ENCODE measurements around the gene WDR45B.
A peak's percentile ranks its signal among the peaks of the same experiment; 100 is the strongest.

WDR45B gene

DNA sequence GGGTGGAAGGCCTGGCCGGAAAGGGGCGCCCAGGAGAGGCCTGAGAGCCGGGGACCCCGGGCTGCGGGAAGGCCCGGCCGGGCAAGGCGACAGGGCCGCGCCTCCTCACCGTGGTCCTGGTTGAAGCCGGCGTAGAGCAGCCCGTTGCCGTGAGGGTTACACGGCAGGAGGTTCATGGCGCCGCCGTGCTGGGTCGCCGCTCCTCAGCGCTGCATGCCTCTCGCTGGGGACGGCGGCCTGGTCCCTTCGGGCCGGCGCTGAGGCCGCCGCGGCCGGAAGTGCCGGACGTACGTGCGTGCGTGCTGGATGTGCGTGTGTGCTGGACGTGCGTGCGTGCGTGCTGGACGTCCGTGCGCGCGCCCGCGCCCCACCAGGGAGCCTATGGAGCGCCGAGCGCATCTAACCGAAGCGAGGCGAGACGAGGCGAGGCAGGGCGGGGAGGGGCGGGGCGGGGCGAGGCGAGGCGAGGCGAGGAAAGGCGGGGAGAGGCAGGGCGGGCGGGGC is at the start of gene WDR45B:
Gene WDR45B, minus strand, starts transcription at position 280 of the 504 bp plus-strand sequence. Its CDS starts 104 bp downstream, at position 176.
- Histone ChIP-seq H3K4me1 (ENCODE audit: control insufficient read depth, insufficient read depth, low read length, unreplicated experiment) (peaks cover 4% of the 10 kb centered on the region), H3K4me3 (ENCODE audit: low read depth, low read length) (peak within 1 kb of the TSS; percentile 88), H2AFZ (ENCODE audit: low read length, unreplicated experiment) (peak within 1 kb of the TSS; percentile 61), H3K27me3 (ENCODE audit: insufficient read depth, low read length) (no peaks in the 10 kb centered on the region), H3K79me2 (ENCODE audit: control insufficient read depth, insufficient read depth, low read length, unreplicated experiment) (peaks cover 44% of the 10 kb centered on the region), H3K27ac (ENCODE audit: low read depth, low read length) (peak within 1 kb of the TSS; percentile 97), H3K36me3 (ENCODE audit: insufficient read depth, low read length) (peaks cover 11% of the 10 kb centered on the region; the same call in 1 of the 2 replicates)

DNA sequence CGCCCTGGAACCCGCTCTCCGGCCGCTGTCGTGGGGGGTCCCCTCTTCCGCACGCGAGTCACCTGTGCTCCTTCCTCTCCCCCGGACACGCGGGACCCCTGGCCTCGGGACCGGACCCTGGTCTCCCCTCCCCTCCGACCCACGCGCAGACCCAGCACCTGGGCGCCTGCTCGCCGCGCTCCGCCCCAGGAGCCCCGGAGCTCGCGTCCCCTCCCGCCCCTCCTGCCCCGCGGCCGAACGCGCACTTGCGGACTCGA is 49.5 kb upstream of the WDR45B start:
- Histone ChIP-seq H3K4me1 (ENCODE audit: control insufficient read depth, insufficient read depth, low read length, unreplicated experiment) (no peaks in the 10 kb centered on the region), H3K27me3 (ENCODE audit: insufficient read depth, low read length) (peaks cover 5% of the 10 kb centered on the region; the same call in 1 of the 2 replicates), H3K27ac (ENCODE audit: low read depth, low read length) (no peak overlapping the region), H3K79me2 (ENCODE audit: control insufficient read depth, insufficient read depth, low read length, unreplicated experiment) (no peaks in the 10 kb centered on the region), H2AFZ (ENCODE audit: low read length, unreplicated experiment) (peak overlapping the region; percentile 50), H3K36me3 (ENCODE audit: insufficient read depth, low read length) (no peaks in the 10 kb centered on the region), H3K4me3 (ENCODE audit: low read depth, low read length) (peak overlapping the region; percentile 87)

DNA sequence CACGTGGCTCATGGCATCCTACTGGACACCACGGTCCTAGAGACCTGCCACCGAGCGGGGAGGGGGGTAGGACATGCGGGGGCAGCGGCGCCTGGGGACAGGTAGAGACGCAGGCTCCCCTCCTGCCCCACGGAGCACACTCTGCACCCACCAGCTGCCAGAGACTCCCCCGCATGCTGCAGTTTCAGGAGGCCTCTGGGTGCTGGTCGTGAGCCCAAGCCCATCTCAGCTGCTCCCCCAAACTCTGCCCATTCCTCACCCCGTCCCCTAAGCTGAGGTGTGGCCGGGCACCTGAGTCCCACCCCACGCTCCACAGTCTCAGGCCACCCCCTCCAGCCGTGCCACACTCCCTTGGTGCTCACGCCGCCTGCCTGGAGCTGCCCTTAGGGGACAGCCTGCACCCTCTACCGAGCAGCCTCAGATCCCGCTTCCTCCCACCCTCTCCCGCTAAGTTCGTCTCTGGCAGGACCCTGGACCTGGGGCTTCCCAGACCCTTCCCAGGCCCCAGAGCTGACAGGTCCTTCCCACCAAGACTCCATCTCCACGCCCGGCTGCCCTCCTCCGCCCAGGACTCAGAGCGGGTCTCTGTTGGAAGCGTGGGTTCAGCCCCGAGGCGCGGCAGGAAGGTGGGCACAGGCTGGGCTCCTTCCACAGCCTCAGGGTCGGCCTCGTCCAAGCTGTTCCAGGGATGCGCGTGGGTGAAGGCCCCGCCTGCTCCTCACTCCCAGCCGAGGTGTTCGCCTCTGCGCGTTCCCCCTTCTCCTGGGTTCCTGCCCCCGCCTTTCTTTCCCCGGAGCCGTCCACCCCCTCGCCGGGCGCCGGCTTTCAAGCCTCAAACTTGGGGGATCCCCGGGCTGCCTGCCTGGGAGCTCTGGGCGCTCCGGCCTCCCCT is 48.9 kb upstream of the WDR45B start:
- no peaks in the 10 kb centered on the region for H3K4me1 ChIP-seq (ENCODE audit: control insufficient read depth, insufficient read depth, low read length, unreplicated experiment)
- no peaks in the 10 kb centered on the region for H3K79me2 ChIP-seq (ENCODE audit: control insufficient read depth, insufficient read depth, low read length, unreplicated experiment)
- H3K4me3 ChIP-seq (ENCODE audit: low read depth, low read length) = peak overlapping the region; percentile 87
- no peaks in the 10 kb centered on the region for H3K36me3 ChIP-seq (ENCODE audit: insufficient read depth, low read length)
- peaks cover 5% of the 10 kb centered on the region; the same call in 1 of the 2 replicates for H3K27me3 ChIP-seq (ENCODE audit: insufficient read depth, low read length)
- H2AFZ ChIP-seq (ENCODE audit: low read length, unreplicated experiment) = peak overlapping the region; percentile 50
- no peak overlapping the region for H3K27ac ChIP-seq (ENCODE audit: low read depth, low read length)

DNA sequence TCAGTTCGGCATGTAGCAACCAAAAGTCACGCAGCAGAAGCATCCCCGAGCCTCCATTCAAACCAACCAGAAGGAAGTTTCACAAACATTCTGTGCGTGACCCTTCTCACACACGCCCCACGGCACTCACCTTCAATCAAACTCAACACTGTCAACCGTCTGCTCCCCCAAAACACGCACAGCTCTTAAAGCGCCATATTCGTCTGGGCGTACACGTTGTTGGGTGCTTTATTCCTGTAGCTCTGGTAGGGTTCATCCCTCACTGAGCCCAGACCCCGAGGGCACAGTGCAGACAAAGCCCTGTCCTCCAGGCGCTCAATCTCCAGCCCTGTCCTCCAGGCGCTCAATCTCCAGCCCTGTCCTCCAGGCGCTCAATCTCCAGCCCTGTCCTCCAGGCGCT is 48.0 kb upstream of the WDR45B start:
- H3K79me2 ChIP-seq (ENCODE audit: control insufficient read depth, insufficient read depth, low read length, unreplicated experiment) = no peaks in the 10 kb centered on the region
- H3K27ac ChIP-seq (ENCODE audit: low read depth, low read length) = no peak overlapping the region

DNA sequence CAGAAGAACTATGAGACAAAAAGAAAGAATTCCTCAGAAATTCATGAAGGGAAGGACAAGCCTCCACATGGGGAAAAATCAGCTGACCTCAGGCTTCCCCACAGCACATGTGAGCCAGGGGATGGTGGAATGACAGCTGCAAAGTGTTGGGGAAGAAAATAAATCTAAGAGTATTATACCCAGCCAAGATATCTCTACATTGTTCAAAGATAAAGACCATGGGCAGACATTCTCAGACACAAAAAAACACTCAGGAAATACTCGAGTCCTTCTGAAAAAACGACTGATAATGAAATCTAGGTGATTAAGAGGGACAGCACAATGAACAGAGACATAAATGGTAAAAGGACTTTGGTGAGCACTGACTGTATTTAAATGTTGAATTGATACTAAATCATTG is 46.4 kb upstream of the WDR45B start:
- Histone ChIP-seq H3K79me2 (ENCODE audit: control insufficient read depth, insufficient read depth, low read length, unreplicated experiment) (no peaks in the 10 kb centered on the region), H3K4me3 (ENCODE audit: low read depth, low read length) (no peak overlapping the region), H3K36me3 (ENCODE audit: insufficient read depth, low read length) (no peaks in the 10 kb centered on the region), H3K27me3 (ENCODE audit: insufficient read depth, low read length) (peaks cover 5% of the 10 kb centered on the region; the same call in 1 of the 2 replicates), H3K27ac (ENCODE audit: low read depth, low read length) (no peak overlapping the region), H2AFZ (ENCODE audit: low read length, unreplicated experiment) (no peak overlapping the region), H3K4me1 (ENCODE audit: control insufficient read depth, insufficient read depth, low read length, unreplicated experiment) (no peaks in the 10 kb centered on the region)

More for the DNA sequence above, 48.0 kb upstream of the WDR45B start:
- H3K36me3 ChIP-seq (ENCODE audit: insufficient read depth, low read length) = no peaks in the 10 kb centered on the region
- H3K27me3 ChIP-seq (ENCODE audit: insufficient read depth, low read length) = peaks cover 5% of the 10 kb centered on the region; the same call in 1 of the 2 replicates
- H3K4me3 ChIP-seq (ENCODE audit: low read depth, low read length) = no peak overlapping the region
- no peaks in the 10 kb centered on the region for H3K4me1 ChIP-seq (ENCODE audit: control insufficient read depth, insufficient read depth, low read length, unreplicated experiment)
- H2AFZ ChIP-seq (ENCODE audit: low read length, unreplicated experiment) = no peak overlapping the region

DNA sequence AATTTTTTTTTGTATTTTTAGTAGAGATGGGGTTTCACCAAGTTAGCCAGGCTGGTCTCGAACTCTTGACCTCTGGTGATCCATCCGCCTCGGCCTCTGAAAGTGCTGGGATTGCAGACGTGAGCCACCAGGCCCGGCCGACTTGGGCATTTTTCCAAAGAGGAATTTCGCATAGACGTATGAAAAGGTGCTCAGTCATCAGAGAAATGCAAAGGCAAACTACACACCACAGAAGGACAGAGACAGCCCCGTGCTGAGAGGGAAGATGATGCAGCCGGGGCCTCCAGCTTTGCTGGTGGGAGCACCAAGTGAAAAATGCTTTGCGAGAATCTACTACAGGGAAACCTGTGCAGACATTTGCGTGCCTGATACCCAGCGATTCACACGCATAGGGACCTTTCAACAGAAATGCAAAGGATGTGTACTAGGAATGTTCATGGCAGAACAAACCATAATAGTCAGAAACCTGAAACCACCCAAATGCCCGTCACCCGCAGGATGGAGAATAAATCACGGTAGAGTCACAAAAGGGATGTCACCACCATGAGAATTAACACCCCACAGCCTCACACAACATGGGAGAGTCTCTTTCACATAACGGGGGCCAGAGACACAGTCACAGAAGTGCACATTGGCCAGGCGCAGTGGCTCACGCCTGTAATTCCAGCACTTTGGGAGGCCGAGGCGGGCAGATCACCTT is 45.1 kb upstream of the WDR45B start:
- H3K4me1 ChIP-seq (ENCODE audit: control insufficient read depth, insufficient read depth, low read length, unreplicated experiment) = no peaks in the 10 kb centered on the region
- no peak overlapping the region for H3K4me3 ChIP-seq (ENCODE audit: low read depth, low read length)
- H3K27me3 ChIP-seq (ENCODE audit: insufficient read depth, low read length) = peaks cover 5% of the 10 kb centered on the region; the same call in 1 of the 2 replicates
- H3K27ac ChIP-seq (ENCODE audit: low read depth, low read length) = no peak overlapping the region
- H3K79me2 ChIP-seq (ENCODE audit: control insufficient read depth, insufficient read depth, low read length, unreplicated experiment) = no peaks in the 10 kb centered on the region
- H3K36me3 ChIP-seq (ENCODE audit: insufficient read depth, low read length) = no peaks in the 10 kb centered on the region
- H2AFZ ChIP-seq (ENCODE audit: low read length, unreplicated experiment) = no peak overlapping the region

DNA sequence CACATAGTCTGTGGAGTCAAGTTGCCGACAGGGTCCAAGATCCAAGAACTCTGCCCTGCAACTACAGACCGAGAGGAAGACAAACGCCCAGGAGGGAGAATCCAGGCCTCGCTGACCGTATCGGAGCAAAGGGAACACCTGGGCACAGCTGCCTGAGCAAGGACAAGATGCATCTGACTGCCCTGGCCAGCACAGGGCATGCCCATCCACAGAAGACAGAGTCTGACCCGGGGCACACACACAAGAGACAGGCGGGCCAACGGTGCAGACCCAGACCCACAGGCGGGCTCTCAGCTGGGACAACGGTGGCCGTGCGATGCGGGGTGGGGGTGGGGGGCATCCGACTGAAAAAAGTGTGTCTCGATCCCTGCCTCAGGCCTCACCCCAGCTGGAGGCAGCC is 44.0 kb upstream of the WDR45B start:
- Histone ChIP-seq H3K4me1 (ENCODE audit: control insufficient read depth, insufficient read depth, low read length, unreplicated experiment) (no peaks in the 10 kb centered on the region), H3K4me3 (ENCODE audit: low read depth, low read length) (no peak overlapping the region), H3K27me3 (ENCODE audit: insufficient read depth, low read length) (peaks cover 4% of the 10 kb centered on the region; the same call in 1 of the 2 replicates), H2AFZ (ENCODE audit: low read length, unreplicated experiment) (no peak overlapping the region), H3K79me2 (ENCODE audit: control insufficient read depth, insufficient read depth, low read length, unreplicated experiment) (no peaks in the 10 kb centered on the region), H3K36me3 (ENCODE audit: insufficient read depth, low read length) (no peaks in the 10 kb centered on the region), H3K27ac (ENCODE audit: low read depth, low read length) (no peak overlapping the region)

DNA sequence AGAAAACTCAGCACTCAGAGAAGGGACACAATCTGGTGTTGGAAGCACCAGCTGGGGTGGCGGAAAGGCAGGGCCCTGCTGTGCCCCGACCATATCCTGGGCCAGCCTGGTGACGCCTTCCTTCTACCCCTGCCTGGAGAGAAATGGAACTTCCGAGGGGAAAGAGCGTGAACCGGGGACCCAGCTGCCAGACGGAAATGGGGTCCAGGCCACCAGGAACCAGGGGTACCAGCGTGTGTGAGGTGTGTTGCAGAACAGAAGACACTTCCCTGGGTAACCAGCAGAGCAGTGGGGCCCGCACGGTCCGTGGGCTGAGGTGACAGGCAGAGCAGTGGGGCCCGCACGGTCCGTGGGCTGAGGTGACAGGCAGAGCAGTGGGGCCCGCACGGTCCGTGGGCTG is 43.5 kb upstream of the WDR45B start:
- no peaks in the 10 kb centered on the region for H3K79me2 ChIP-seq (ENCODE audit: control insufficient read depth, insufficient read depth, low read length, unreplicated experiment)
- H3K36me3 ChIP-seq (ENCODE audit: insufficient read depth, low read length) = no peaks in the 10 kb centered on the region
- H3K4me1 ChIP-seq (ENCODE audit: control insufficient read depth, insufficient read depth, low read length, unreplicated experiment) = no peaks in the 10 kb centered on the region
- no peak overlapping the region for H3K27ac ChIP-seq (ENCODE audit: low read depth, low read length)
- no peaks in the 10 kb centered on the region for H3K27me3 ChIP-seq (ENCODE audit: insufficient read depth, low read length)
- H2AFZ ChIP-seq (ENCODE audit: low read length, unreplicated experiment) = no peak overlapping the region
- no peak overlapping the region for H3K4me3 ChIP-seq (ENCODE audit: low read depth, low read length)

DNA sequence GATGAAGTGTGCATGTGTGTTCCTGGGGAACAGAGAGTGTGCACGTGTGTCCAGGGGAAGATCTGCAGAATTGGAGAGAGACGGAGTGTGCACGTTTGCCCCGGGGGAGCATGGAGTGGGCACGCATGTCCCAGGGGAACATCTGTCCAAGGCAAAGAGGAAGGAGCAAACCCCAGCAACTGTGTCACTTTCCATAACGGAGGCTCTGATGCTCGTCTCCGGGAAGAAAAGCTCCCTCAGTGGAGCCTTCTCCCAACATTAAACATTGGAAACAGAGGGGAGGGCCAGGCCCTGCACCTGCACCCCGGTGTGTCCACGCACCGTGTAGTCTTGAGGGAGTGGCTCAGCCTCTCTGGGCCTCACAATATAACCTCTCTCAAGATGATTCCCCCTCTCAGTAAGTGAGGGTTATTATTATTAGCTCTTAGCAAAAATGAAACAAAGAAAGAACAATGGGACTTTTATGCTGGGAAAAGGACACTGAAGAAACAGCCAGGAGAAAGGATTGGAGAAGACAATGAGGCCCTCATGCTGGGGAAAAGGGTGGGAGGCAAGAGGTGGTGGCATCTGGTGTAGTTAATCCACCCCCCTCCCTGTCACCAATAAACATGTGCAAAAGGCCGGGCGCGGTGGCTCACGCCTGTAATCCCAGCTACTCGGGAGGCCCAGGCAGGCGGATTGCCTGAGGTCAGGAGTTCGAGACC is 42.7 kb upstream of the WDR45B start:
- Histone ChIP-seq H3K36me3 (ENCODE audit: insufficient read depth, low read length) (no peaks in the 10 kb centered on the region), H3K4me3 (ENCODE audit: low read depth, low read length) (no peak overlapping the region), H2AFZ (ENCODE audit: low read length, unreplicated experiment) (no peak overlapping the region), H3K27ac (ENCODE audit: low read depth, low read length) (no peak overlapping the region), H3K27me3 (ENCODE audit: insufficient read depth, low read length) (no peaks in the 10 kb centered on the region), H3K79me2 (ENCODE audit: control insufficient read depth, insufficient read depth, low read length, unreplicated experiment) (no peaks in the 10 kb centered on the region), H3K4me1 (ENCODE audit: control insufficient read depth, insufficient read depth, low read length, unreplicated experiment) (no peaks in the 10 kb centered on the region)

DNA sequence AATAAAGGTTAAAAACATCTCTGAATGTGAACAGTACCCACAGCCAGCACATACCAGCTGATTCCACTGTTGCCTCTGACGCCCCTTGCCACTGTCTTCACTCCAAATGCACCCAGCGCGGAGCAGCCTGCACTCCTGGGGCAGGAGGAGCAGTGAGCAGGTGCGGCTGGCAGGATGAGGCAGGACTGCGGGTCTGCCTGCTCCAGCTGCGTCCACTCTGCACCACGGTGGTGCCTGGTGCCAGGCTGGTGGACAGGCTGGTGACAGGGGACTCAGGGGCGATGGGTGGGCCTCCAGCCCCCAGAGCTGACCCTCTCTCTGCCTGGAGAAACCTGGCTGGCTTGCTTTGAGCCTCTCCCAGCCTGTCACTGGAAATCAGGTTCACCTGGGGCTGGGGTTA is 40.8 kb upstream of the WDR45B start:
- H3K4me1 ChIP-seq (ENCODE audit: control insufficient read depth, insufficient read depth, low read length, unreplicated experiment) = no peaks in the 10 kb centered on the region
- no peak overlapping the region for H2AFZ ChIP-seq (ENCODE audit: low read length, unreplicated experiment)
- no peaks in the 10 kb centered on the region for H3K27me3 ChIP-seq (ENCODE audit: insufficient read depth, low read length)
- H3K4me3 ChIP-seq (ENCODE audit: low read depth, low read length) = no peak overlapping the region
- no peak overlapping the region for H3K27ac ChIP-seq (ENCODE audit: low read depth, low read length)
- no peaks in the 10 kb centered on the region for H3K36me3 ChIP-seq (ENCODE audit: insufficient read depth, low read length)
- no peaks in the 10 kb centered on the region for H3K79me2 ChIP-seq (ENCODE audit: control insufficient read depth, insufficient read depth, low read length, unreplicated experiment)
